ENCODE results near the gene ATOSA. TPM values are rescaled to one million over a fixed set of nuclear protein-coding genes. Genes with fewer than 3 reads are reported as not detected.

Gene ATOSA
- total and polyA plus RNA-seq, 2 of the 13 experiments (the other 11 are each of a cell fraction or from before 2014, with no cell fraction given): 6.6 to 16.3 TPM

DNA sequence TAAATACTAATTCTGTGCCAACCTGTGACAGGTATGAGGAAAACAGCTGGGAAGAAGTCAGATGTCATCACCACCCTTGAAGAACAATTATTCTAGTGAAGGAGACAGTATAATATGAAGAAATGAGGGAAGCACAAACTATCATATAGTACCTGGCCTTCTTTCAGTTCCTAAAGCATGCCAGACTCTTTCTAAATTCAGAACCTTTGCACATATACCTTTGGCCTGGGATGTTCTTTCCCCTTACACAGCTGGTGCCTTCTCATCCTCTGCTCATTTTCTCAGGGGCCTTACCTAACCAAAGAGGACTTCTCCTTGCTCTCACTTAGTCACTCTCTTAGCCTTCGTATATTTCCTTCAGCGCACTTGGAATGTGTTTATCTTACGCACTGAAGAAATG lies 19.0 kb downstream of the ATOSA start (continued):
- TF ChIP-seq ZNF280D (CRISPR knock-in tag; IDR thresholded peaks at IDR 0.05) (no peak), ZNF333 (CRISPR knock-in tag; IDR thresholded peaks at IDR 0.05; ENCODE audit: borderline replicate concordance) (no peak), TIGD3 (CRISPR knock-in tag; IDR thresholded peaks at IDR 0.05; ENCODE audit: borderline replicate concordance) (no peak), ZNF792 (CRISPR knock-in tag; IDR thresholded peaks at IDR 0.05) (no peak)

- ATAC-seq (no peak), FAIRE-seq (no peak), DNase-seq (ENCODE audit: low spot score) (no peak)
- in situ Hi-C loops (cut with HindIII; ENCODE audit: extremely low pct_ligation_motif_present, low pct_unique_long_range_greater_than_20kb): no loop called here
- intact Hi-C loops (cut with micrococcal nuclease; ENCODE audit: unreplicated experiment): no loop called here
- Histone ChIP-seq H3K27me3 (ENCODE audit: control insufficient read depth in 1 of 2, insufficient read depth in 2 of 2, low read length in 2 of 2) (no peaks in the 10 kb centered on the region), H3K4me2 (ENCODE audit: low read depth, low read length) (no peak overlapping the region), H3K27ac (ENCODE audit: extremely low read length, insufficient read depth, low read length) (no peak overlapping the region), H3K79me2 (ENCODE audit: insufficient read depth, low read length) (no peaks in the 10 kb centered on the region), H3K9me3 (ENCODE audit: low read length) (no peaks in the 10 kb centered on the region), H3K4me3 (replicated peaks in 1 of 3; ENCODE audit: insufficient read depth in 1 of 3, low read depth in 2 of 3, low read length in 3 of 3) (no peak overlapping the region), H4K20me1 (ENCODE audit: insufficient read depth, low read length) (no peaks in the 10 kb centered on the region), H3K4me1 (ENCODE audit: insufficient read depth, low read length) (no peaks in the 10 kb centered on the region), H3K9ac (ENCODE audit: insufficient read depth, low read depth, low read length) (no peak overlapping the region), H3K36me3 (replicated peaks in 1 of 2; ENCODE audit: control insufficient read depth in 1 of 2, insufficient read depth in 2 of 2, low read length in 2 of 2) (no peaks in the 10 kb centered on the region; a peak in 1 of 5 replicates), H2AFZ (ENCODE audit: low read length) (no peak overlapping the region)
- POLR2A ChIA-PET: no interaction called here
- no TSS peak for BruUV-seq (replicated peaks)
- CTCF ChIA-PET (ENCODE audit: low intra/inter-chr PET ratio, low total read pairs): no interaction called here
- 94% methylated on average over 1 of the region's 1 CpG for WGBS (ENCODE audit: low lambda C conversion rate)
- TF ChIP-seq ARNT (IDR thresholded peaks at IDR 0.05): no peak
- no peak for TF ChIP-seq SNAI1 (CRISPR knock-in tag; IDR thresholded peaks at IDR 0.05; ENCODE audit: borderline replicate concordance)
Observed at GRCh38 chr15:52658955-52659354, 20.2 kb downstream of the ATOSA start.

Data from HepG2 (cell line).